Activated T-cell treated with anti-CD3 and anti-CD28 coated beads, Interleukin-2, amount 50 U/mL, for 24 hours (primary cell): ENCODE results near the gene DISC1.

Experiments
- DNase-seq: peaks from one replicate; pipeline ENCODE4 v3.0.0-alpha.2; 2020
- H3K27ac Mint-ChIP-seq: 2 replicates; pipeline ENCODE4 v1.8.0; 2020; ENCODE audit warnings: mild to moderate bottlenecking, mixed read lengths
- H3K27me3 Mint-ChIP-seq: 2 replicates; pipeline ENCODE4 v1.8.0; 2020; ENCODE audit warnings: mixed read lengths
- H3K36me3 Mint-ChIP-seq: 2 replicates; pipeline ENCODE4 v1.8.0; 2020; ENCODE audit warnings: low read depth, mixed read lengths
- H3K4me1 Mint-ChIP-seq: 2 replicates; pipeline ENCODE4 v1.8.0; 2020; ENCODE audit warnings: low read depth, mixed read lengths
- H3K4me3 Mint-ChIP-seq: 2 replicates; pipeline ENCODE4 v1.8.0; 2020; ENCODE audit warnings: mild to moderate bottlenecking, moderate library complexity, mixed read lengths
- H3K9me3 Mint-ChIP-seq: 2 replicates; pipeline ENCODE4 v1.8.0; 2020; ENCODE audit warnings: mixed read lengths

Gene DISC1

GRCh38 chr1:232016616-232017015, 390.0 kb downstream of the DISC1 start:
- Mint-ChIP-seq H3K27ac (no peak overlapping the region), H3K4me3 (no peak overlapping the region), H3K9me3 (no peaks in the 10 kb centered on the region), H3K36me3 (no peaks in the 10 kb centered on the region), H3K27me3 (no peaks in the 10 kb centered on the region), H3K4me1 (no peaks in the 10 kb centered on the region)
- no peak for DNase-seq

- DNase-seq: no peak
- H3K4me3 Mint-ChIP-seq: no peak overlapping the region
- no peaks in the 10 kb centered on the region for H3K9me3 Mint-ChIP-seq
- H3K4me1 Mint-ChIP-seq: no peaks in the 10 kb centered on the region
- H3K27me3 Mint-ChIP-seq: no peaks in the 10 kb centered on the region
- no peaks in the 10 kb centered on the region for H3K36me3 Mint-ChIP-seq
- H3K27ac Mint-ChIP-seq: no peak overlapping the region
Measured at GRCh38 chr1:232017057-232017456, 390.5 kb downstream of the DISC1 start.

- Mint-ChIP-seq H3K4me1 (no peaks in the 10 kb centered on the region), H3K9me3 (no peaks in the 10 kb centered on the region), H3K36me3 (no peaks in the 10 kb centered on the region), H3K27ac (no peak overlapping the region), H3K27me3 (no peaks in the 10 kb centered on the region), H3K4me3 (no peak overlapping the region)
- DNase-seq: no peak
Measured at GRCh38 chr1:232017759-232018158, 391.2 kb downstream of the DISC1 start.

GRCh38 chr1:232018231-232019025, 391.8 kb downstream of the DISC1 start:
- no peaks in the 10 kb centered on the region for H3K9me3 Mint-ChIP-seq
- no peaks in the 10 kb centered on the region for H3K36me3 Mint-ChIP-seq
- H3K4me1 Mint-ChIP-seq: no peaks in the 10 kb centered on the region
- H3K4me3 Mint-ChIP-seq: no peak overlapping the region
- DNase-seq: no peak
- H3K27ac Mint-ChIP-seq: no peak overlapping the region
- no peaks in the 10 kb centered on the region for H3K27me3 Mint-ChIP-seq

- Mint-ChIP-seq H3K27ac (no peak overlapping the region), H3K27me3 (no peaks in the 10 kb centered on the region), H3K4me3 (no peak overlapping the region), H3K36me3 (no peaks in the 10 kb centered on the region), H3K4me1 (no peaks in the 10 kb centered on the region), H3K9me3 (no peaks in the 10 kb centered on the region)
- no peak for DNase-seq
Measured at GRCh38 chr1:232019026-232019340, 392.4 kb downstream of the DISC1 start.

- Mint-ChIP-seq H3K4me3 (no peak overlapping the region), H3K27me3 (no peaks in the 10 kb centered on the region), H3K36me3 (no peaks in the 10 kb centered on the region), H3K4me1 (no peaks in the 10 kb centered on the region), H3K27ac (no peak overlapping the region), H3K9me3 (no peaks in the 10 kb centered on the region)
- DNase-seq: no peak
Measured at GRCh38 chr1:232020352-232020751, 393.8 kb downstream of the DISC1 start.

- Mint-ChIP-seq H3K27me3 (no peaks in the 10 kb centered on the region), H3K4me1 (no peaks in the 10 kb centered on the region), H3K9me3 (no peaks in the 10 kb centered on the region), H3K4me3 (no peak overlapping the region), H3K36me3 (peaks cover 18% of the 10 kb centered on the region), H3K27ac (no peak overlapping the region)
- no peak for DNase-seq
Measured at GRCh38 chr1:232029315-232029714, 402.7 kb downstream of the DISC1 start.

GRCh38 chr1:232031156-232031555, 404.6 kb downstream of the DISC1 start:
- Mint-ChIP-seq H3K4me3 (no peak overlapping the region), H3K27me3 (no peaks in the 10 kb centered on the region), H3K36me3 (peaks cover 24% of the 10 kb centered on the region), H3K4me1 (no peaks in the 10 kb centered on the region), H3K9me3 (no peaks in the 10 kb centered on the region), H3K27ac (no peak overlapping the region)
- DNase-seq: no peak

- Mint-ChIP-seq H3K36me3 (peaks cover 17% of the 10 kb centered on the region), H3K4me3 (no peak overlapping the region), H3K27ac (no peak overlapping the region), H3K27me3 (no peaks in the 10 kb centered on the region), H3K9me3 (no peaks in the 10 kb centered on the region), H3K4me1 (no peaks in the 10 kb centered on the region)
- no peak for DNase-seq
Measured at GRCh38 chr1:232033285-232033684, 406.7 kb downstream of the DISC1 start.

GRCh38 chr1:232034556-232034955, 408.0 kb downstream of the DISC1 start:
- Mint-ChIP-seq H3K4me1 (peaks cover 5% of the 10 kb centered on the region), H3K4me3 (no peak overlapping the region), H3K27ac (no peak overlapping the region), H3K9me3 (no peaks in the 10 kb centered on the region), H3K27me3 (no peaks in the 10 kb centered on the region), H3K36me3 (peaks cover 17% of the 10 kb centered on the region)
- no peak for DNase-seq

GRCh38 chr1:232036181-232036933, 409.8 kb downstream of the DISC1 start:
- H3K9me3 Mint-ChIP-seq: no peaks in the 10 kb centered on the region
- DNase-seq: no peak
- H3K4me3 Mint-ChIP-seq: no peak overlapping the region
- no peak overlapping the region for H3K27ac Mint-ChIP-seq
- H3K27me3 Mint-ChIP-seq: no peaks in the 10 kb centered on the region
- H3K36me3 Mint-ChIP-seq: peaks cover 17% of the 10 kb centered on the region
- peaks cover 8% of the 10 kb centered on the region for H3K4me1 Mint-ChIP-seq

- H3K27ac Mint-ChIP-seq: no peak overlapping the region
- peaks cover 17% of the 10 kb centered on the region for H3K36me3 Mint-ChIP-seq
- DNase-seq: no peak
- no peak overlapping the region for H3K4me3 Mint-ChIP-seq
- H3K27me3 Mint-ChIP-seq: no peaks in the 10 kb centered on the region
- H3K9me3 Mint-ChIP-seq: no peaks in the 10 kb centered on the region
- peaks cover 8% of the 10 kb centered on the region for H3K4me1 Mint-ChIP-seq
Measured at GRCh38 chr1:232037774-232038388, 411.3 kb downstream of the DISC1 start.

GRCh38 chr1:232038706-232039677, 412.4 kb downstream of the DISC1 start:
- H3K27ac Mint-ChIP-seq: no peak overlapping the region

GRCh38 chr1:232040260-232040659, 413.7 kb downstream of the DISC1 start:
- DNase-seq: no peak
- no peak overlapping the region for H3K4me3 Mint-ChIP-seq
- H3K9me3 Mint-ChIP-seq: no peaks in the 10 kb centered on the region
- peaks cover 9% of the 10 kb centered on the region for H3K36me3 Mint-ChIP-seq
- peaks cover 8% of the 10 kb centered on the region for H3K4me1 Mint-ChIP-seq
- H3K27me3 Mint-ChIP-seq: no peaks in the 10 kb centered on the region
- no peak overlapping the region for H3K27ac Mint-ChIP-seq

More at GRCh38 chr1:232038706-232039677, 412.4 kb downstream of the DISC1 start:
- no peaks in the 10 kb centered on the region for H3K9me3 Mint-ChIP-seq
- H3K27me3 Mint-ChIP-seq: no peaks in the 10 kb centered on the region
- H3K4me3 Mint-ChIP-seq: no peak overlapping the region
- H3K4me1 Mint-ChIP-seq: peaks cover 8% of the 10 kb centered on the region
- peaks cover 12% of the 10 kb centered on the region for H3K36me3 Mint-ChIP-seq
- no peak for DNase-seq
